ENCODE results near the gene ENTPD3.

ENTPD3 gene

GRCh38 chr3:40387001-40387894 lies at the start of gene ENTPD3:
Gene ENTPD3, plus strand, starts transcription at chr3:40387184. Its CDS starts 874 bp downstream, at chr3:40388058.
- peak; percentile 6 for DNase-seq

GRCh38 chr3:40339871-40340270 lies 47.1 kb upstream of the ENTPD3 start:
- DNase-seq: no peak

GRCh38 chr3:40340541-40341170 lies 46.3 kb upstream of the ENTPD3 start:
- DNase-seq: no peak

- no peak for DNase-seq
Measured at GRCh38 chr3:40341671-40342070, 45.3 kb upstream of the ENTPD3 start.

- no peak for DNase-seq
Measured at GRCh38 chr3:40350529-40350928, 36.5 kb upstream of the ENTPD3 start.

- no peak for DNase-seq
Measured at GRCh38 chr3:40355410-40355809, 31.6 kb upstream of the ENTPD3 start.

- no peak for DNase-seq
Measured at GRCh38 chr3:40358454-40358853, 28.5 kb upstream of the ENTPD3 start.

- DNase-seq: no peak
Measured at GRCh38 chr3:40363674-40364073, 23.3 kb upstream of the ENTPD3 start.

- no peak for DNase-seq
Measured at GRCh38 chr3:40366203-40367162, 20.5 kb upstream of the ENTPD3 start.

GRCh38 chr3:40369716-40370115 lies 17.3 kb upstream of the ENTPD3 start:
- DNase-seq: no peak

GRCh38 chr3:40377822-40378221 lies 9.2 kb upstream of the ENTPD3 start:
- DNase-seq: no peak

GRCh38 chr3:40379674-40380306 lies 7.2 kb upstream of the ENTPD3 start:
- no peak for DNase-seq

- DNase-seq: no peak
Measured at GRCh38 chr3:40381904-40382616, 4.9 kb upstream of the ENTPD3 start.

GRCh38 chr3:40382617-40382979 lies 4.4 kb upstream of the ENTPD3 start:
- DNase-seq: no peak

- DNase-seq: no peak
Measured at GRCh38 chr3:40386213-40386612, 771 bp upstream of the ENTPD3 start.

GRCh38 chr3:40387895-40388254 lies 891 bp downstream of the ENTPD3 start:
- DNase-seq: no peak

- no peak for DNase-seq
Measured at GRCh38 chr3:40396406-40396805, 9.4 kb downstream of the ENTPD3 start.

GRCh38 chr3:40397129-40397528 lies 10.1 kb downstream of the ENTPD3 start:
- DNase-seq: no peak

- DNase-seq: no peak
Measured at GRCh38 chr3:40397912-40398311, 10.9 kb downstream of the ENTPD3 start.

GRCh38 chr3:40398346-40398745 lies 11.4 kb downstream of the ENTPD3 start:
- no peak for DNase-seq

GRCh38 chr3:40404591-40405198 lies 17.7 kb downstream of the ENTPD3 start:
- DNase-seq: no peak

- no peak for DNase-seq
Measured at GRCh38 chr3:40407007-40407406, 20.0 kb downstream of the ENTPD3 start.
